ENCODE data around the gene ARHGAP15.

- TF ChIP-seq CTCF (IDR thresholded peaks at IDR 0.05) (no peak), POLR2A (IDR thresholded peaks at IDR 0.05) (no peak)
These were observed 119.4 kb downstream of the ARHGAP15 start for GRCh38 chr2:143248631-143249030.
